Breast epithelium (tissue), 4 donors: Measurements from ENCODE around the gene ARPC5L. TPM values are rescaled to one million over a fixed set of nuclear protein-coding genes. Genes with fewer than 3 reads are reported as not detected.

Experiments
- DNase-seq, 2 donors: peaks; one replicate each; pipeline ENCODE4 v3.0.0-alpha.2; 2019; ENCODE audit warnings: low spot score in 2 of 2
- H3K27ac ChIP-seq, 2 donors: fragments of 200-600 bp; sonication (generic) in 1 of 2; one replicate each; pipeline ENCODE4 v1.5.1; 2016 to 2019; ENCODE audit warnings: mild to moderate bottlenecking in 1 of 2
- H3K27me3 ChIP-seq, 2 donors: fragments of 200-600 bp; sonication (generic) in 1 of 2; one replicate each; pipeline versions ENCODE4 v1.5.1 to v1.6.0; 2017 to 2019; ENCODE audit warnings: control low read depth in 1 of 2, mild to moderate bottlenecking in 1 of 2
- H3K36me3 ChIP-seq: fragments of 200-600 bp; one replicate; pipeline ENCODE4 v1.5.1; 2019
- H3K4me1 ChIP-seq, 2 donors: fragments of 200-600 bp; sonication (generic); one replicate each; pipeline ENCODE4 v1.5.1; 2016 to 2019; ENCODE audit warnings: control low read depth in 1 of 2
- H3K4me3 ChIP-seq, 3 donors: fragments of 200-600 bp; sonication (generic); 1 replicate in 2 of 3; 2 replicates in 1 of 3; pipeline ENCODE4 v1.5.1; 2016 to 2019; ENCODE audit warnings: mild to moderate bottlenecking in 3 of 3, moderate library complexity in 2 of 3
- H3K9me3 ChIP-seq, 2 donors: fragments of 200-600 bp; sonication (generic) in 1 of 2; one replicate each; pipeline ENCODE4 v1.5.1; 2016 to 2019; ENCODE audit warnings: control low read depth in 1 of 2
- CTCF ChIP-seq, 3 donors: fragments of 450-650 bp; IDR thresholded peaks; one replicate each; pipeline ENCODE4 v1.5.1; 2016 to 2017; ENCODE audit warnings: antibody characterized with exemption in 3 of 3, mild to moderate bottlenecking in 3 of 3, moderate library complexity in 3 of 3
- POLR2A ChIP-seq: fragments of 450-650 bp; IDR thresholded peaks from one replicate; pipeline ENCODE4 v1.6.1; 2016; ENCODE audit warnings: antibody characterized with exemption, mild to moderate bottlenecking, moderate library complexity
- POLR2AphosphoS5 ChIP-seq, 3 donors: sonication (generic); formaldehyde crosslinking; IDR thresholded peaks; one replicate each; pipeline ENCODE4 v1.6.1; 2017; ENCODE audit warnings: antibody characterized with exemption in 3 of 3
- intact Hi-C: fragments of 100-400 bp; cut with DNase I; formaldehyde crosslinking; loops from one replicate; pipeline ENCODE4 v1.15.1; 2023; ENCODE audit warnings: low total_unique reads
- total RNA-seq, 3 donors: library from RNA; depleted of rRNA; stranded (reverse); fragments of >200 nt; gene quantifications; one replicate each; pipeline ENCODE4 v1.1.0, GENCODE V29; 2016

Gene ARPC5L
- total RNA-seq, 3 donors from 2014 or later = 12.5 to 25.6 (median 22.0) TPM

- H3K36me3 ChIP-seq = no peaks in the 10 kb centered on the region
- no peak overlapping the region for H3K4me3 ChIP-seq
- DNase-seq = no peak
- no peak overlapping the region for H3K27ac ChIP-seq
- no peaks in the 10 kb centered on the region for H3K27me3 ChIP-seq
- TF ChIP-seq CTCF (IDR thresholded peaks at IDR 0.05) (no peak), POLR2AphosphoS5 (IDR thresholded peaks at IDR 0.05) (no peak), POLR2A (no peak)
- H3K4me1 ChIP-seq = no peaks in the 10 kb centered on the region
- H3K9me3 ChIP-seq = no peaks in the 10 kb centered on the region
- intact Hi-C loops = loop anchor here (5.0 kb wide), 1 partner anchor 1502 kb away; no protein-coding TSS in a partner anchor
These were observed 23.6 kb downstream of the ARPC5L start for GRCh38 chr9:124885551-124885950.

- Histone ChIP-seq H3K36me3 (no peaks in the 10 kb centered on the region), H3K4me1 (no peaks in the 10 kb centered on the region), H3K4me3 (no peak overlapping the region), H3K27ac (no peak overlapping the region), H3K27me3 (no peaks in the 10 kb centered on the region), H3K9me3 (no peaks in the 10 kb centered on the region)
- DNase-seq = no peak
- intact Hi-C loops = loop anchor here (5.0 kb wide), 1 partner anchor 1501 kb away; no protein-coding TSS in a partner anchor
- TF ChIP-seq POLR2A (no peak), POLR2AphosphoS5 (IDR thresholded peaks at IDR 0.05) (no peak), CTCF (IDR thresholded peaks at IDR 0.05) (no peak)
These were observed 24.5 kb downstream of the ARPC5L start for GRCh38 chr9:124886461-124886860.

- Histone ChIP-seq H3K27me3 (no peaks in the 10 kb centered on the region), H3K36me3 (no peaks in the 10 kb centered on the region), H3K27ac (no peak overlapping the region), H3K4me1 (no peaks in the 10 kb centered on the region), H3K9me3 (no peaks in the 10 kb centered on the region), H3K4me3 (no peak overlapping the region)
- DNase-seq = no peak
- TF ChIP-seq POLR2A (no peak), CTCF (IDR thresholded peaks at IDR 0.05) (no peak), POLR2AphosphoS5 (IDR thresholded peaks at IDR 0.05) (no peak)
- intact Hi-C loops = loop anchor here (5.0 kb wide), 1 partner anchor 1500 kb away; no protein-coding TSS in a partner anchor
These were observed 25.0 kb downstream of the ARPC5L start for GRCh38 chr9:124886866-124887492.

GRCh38 chr9:124887832-124888231, 25.9 kb downstream of the ARPC5L start:
- Histone ChIP-seq H3K4me3 (no peak overlapping the region), H3K4me1 (no peaks in the 10 kb centered on the region), H3K36me3 (no peaks in the 10 kb centered on the region), H3K27ac (no peak overlapping the region), H3K9me3 (no peaks in the 10 kb centered on the region), H3K27me3 (no peaks in the 10 kb centered on the region)
- intact Hi-C loops = loop anchor here (5.0 kb wide), 1 partner anchor 1499 kb away; no protein-coding TSS in a partner anchor
- TF ChIP-seq POLR2A = no peak
- no peak for TF ChIP-seq CTCF (IDR thresholded peaks at IDR 0.05)
- no peak for TF ChIP-seq POLR2AphosphoS5 (IDR thresholded peaks at IDR 0.05)
- DNase-seq = no peak

DNA sequence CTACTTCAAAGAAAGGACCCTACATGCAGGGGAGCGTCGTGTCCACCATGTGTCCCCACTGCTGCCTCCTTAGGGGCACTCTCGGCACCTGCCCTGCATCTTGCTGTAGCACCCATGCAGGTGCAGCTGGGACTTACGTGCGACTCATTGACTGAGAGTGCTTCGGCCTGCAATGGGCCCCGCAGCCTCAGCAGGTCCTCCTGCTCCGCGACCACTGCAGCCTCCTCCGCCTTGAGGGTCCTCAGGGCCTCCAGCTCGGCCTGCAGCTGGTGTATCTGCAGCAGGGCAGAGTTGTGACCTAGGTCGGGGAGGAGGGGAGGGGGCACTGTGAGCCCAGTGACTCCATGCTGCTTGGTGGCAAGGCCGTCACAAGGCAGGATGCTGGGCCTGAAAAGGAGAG, 27.1 kb downstream of the ARPC5L start:
- H3K36me3 ChIP-seq = no peaks in the 10 kb centered on the region
- H3K27me3 ChIP-seq = no peaks in the 10 kb centered on the region
- H3K4me3 ChIP-seq = no peak overlapping the region
- H3K9me3 ChIP-seq = no peaks in the 10 kb centered on the region
- no peak overlapping the region for H3K27ac ChIP-seq
- intact Hi-C loops = loop anchor here (5.0 kb wide), 1 partner anchor 1498 kb away; no protein-coding TSS in a partner anchor
- no peaks in the 10 kb centered on the region for H3K4me1 ChIP-seq
- TF ChIP-seq CTCF (IDR thresholded peaks at IDR 0.05) (no peak), POLR2A (no peak), POLR2AphosphoS5 (IDR thresholded peaks at IDR 0.05) (no peak)
- DNase-seq = no peak
